HPDE6-E6E7 (cell line): Measurements from ENCODE around the gene MRPS25.

ENCODE experiments used
- DNase-seq: peaks from one replicate; pipeline ENCODE4 v3.0.0; 2011; ENCODE audit warnings: missing footprints; ENCODE audit errors: extremely low spot score

MRPS25 gene

DNA sequence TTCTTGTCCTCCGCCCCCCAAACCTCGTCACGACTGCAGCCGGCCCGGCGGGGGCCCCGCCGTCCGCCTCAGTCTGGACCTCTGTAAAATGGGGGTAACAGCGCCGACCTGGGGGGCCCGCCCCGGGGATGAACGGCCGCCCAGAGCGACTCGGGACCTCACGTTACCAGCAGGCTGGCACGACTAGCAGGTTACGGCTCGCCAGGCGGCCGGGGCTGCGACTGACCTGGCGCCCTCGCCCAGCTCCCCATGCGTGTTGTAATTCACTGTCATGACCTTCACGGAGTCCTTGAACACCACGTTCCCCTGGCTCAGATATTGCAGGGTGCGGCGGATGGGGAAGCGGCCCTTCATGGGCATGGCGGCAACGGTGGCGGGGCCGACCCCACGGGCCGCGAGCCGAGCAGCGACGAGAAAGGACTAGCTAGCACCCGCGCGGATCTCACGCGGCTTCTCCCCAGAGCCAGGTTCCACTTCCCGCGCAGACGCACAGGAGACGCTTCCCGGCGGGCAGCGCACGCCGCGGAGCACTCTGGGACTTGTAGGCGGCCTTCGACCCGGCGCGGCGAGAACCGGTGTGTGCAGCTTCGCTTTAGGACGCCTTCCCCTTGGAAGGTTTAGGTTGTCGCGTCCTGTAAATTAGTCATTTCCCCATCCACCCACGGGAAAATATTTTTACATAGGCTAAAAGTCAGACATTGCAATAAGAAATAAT lies at the start of gene MRPS25:
MRPS25 (minus strand) TSS at position 481 of the 715 bp plus-strand sequence; CDS start at position 360, 121 bp downstream.
- DNase-seq: peak; percentile 76

DNA sequence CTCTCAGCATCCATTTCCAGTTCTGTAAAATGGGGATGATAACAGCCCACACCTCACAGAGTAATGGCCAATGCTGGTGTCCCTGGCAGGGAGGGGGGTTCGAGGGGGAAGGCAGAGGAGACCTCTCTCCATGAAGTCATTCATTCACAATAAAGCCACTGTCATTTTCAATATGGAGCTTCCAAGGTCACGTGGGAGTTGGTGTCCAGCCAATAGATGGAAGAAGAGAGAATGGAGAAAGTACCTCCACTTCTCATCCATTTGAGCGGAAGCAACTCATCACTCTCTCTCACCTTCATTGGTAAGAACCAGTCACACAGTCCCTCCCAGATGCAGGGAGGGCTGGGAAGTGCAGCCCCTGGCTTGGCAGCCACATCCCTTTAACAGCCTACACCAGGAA lies 48.8 kb upstream of the MRPS25 start:
- DNase-seq: no peak

DNA sequence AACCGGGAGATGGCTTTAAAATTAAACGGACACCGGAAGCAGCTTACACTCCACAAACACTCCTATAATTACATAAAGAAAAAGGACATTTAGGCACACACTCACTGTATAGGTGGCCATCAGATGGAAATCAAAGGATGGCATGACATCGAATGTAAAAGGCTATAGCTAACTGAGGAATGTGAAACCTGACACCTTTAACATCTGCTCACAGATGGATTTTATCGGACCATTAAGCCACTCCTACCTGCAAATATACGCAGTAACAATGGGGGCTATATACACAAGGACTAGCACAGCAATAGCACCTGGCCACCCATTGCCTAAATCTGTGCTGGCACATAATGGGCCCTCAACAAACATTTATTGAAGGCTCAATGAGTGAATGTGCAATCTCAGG lies 48.4 kb upstream of the MRPS25 start:
- DNase-seq: no peak

DNA sequence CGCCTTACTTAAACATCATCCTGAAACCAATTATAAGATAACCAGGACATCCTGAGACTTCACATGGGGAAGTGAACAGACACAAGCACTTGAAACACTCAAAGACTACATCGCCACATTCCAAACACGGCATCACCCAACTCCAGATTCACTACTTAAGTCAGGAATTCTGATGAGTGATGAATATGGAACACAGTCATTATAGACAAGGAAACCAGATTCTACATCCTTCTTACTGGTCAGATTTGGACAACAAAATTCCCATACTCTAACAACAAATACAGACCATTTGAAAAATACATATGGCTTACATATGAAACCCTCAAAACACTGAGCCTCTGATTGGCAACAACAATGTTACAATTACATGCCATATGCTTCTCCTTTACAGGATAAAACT lies 46.9 kb upstream of the MRPS25 start:
- no peak for DNase-seq

DNA sequence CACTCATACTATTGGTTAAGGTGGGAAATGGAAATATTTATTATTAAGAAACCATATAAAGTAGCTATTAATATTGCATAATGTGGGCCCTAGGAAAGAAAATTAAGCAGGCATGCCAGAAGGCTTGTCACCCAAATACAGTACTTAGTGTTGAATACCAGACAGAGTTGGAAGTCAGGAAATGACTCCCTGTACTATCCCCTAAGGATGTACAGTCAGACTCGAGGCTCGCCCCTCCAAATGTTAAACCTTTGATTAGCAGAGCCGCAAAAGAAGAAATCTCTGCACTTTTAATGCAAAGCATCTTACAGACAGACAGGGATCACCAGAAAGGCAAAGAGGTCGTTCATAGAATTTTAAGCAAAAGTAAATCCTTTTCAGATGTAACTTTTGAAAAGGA lies 45.1 kb upstream of the MRPS25 start:
- DNase-seq: no peak

DNA sequence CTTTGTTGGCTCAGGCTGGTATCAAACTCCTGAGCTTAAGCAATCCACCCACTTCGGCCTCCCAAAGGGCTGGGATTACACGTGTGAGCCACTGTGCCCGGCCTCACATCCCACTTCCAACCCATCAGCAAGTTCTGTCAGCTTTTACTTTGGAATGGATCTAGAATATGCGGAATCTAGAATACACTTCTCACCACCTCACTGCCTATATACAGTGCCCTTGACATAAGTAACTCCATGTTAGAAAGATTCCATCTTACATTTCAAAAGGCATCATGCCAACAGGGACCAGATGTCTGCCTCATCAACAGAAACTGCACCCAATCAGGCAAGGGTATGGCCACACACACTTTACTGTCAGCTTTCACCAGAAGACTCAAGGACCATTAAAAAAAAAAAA lies 43.8 kb upstream of the MRPS25 start:
- no peak for DNase-seq

DNA sequence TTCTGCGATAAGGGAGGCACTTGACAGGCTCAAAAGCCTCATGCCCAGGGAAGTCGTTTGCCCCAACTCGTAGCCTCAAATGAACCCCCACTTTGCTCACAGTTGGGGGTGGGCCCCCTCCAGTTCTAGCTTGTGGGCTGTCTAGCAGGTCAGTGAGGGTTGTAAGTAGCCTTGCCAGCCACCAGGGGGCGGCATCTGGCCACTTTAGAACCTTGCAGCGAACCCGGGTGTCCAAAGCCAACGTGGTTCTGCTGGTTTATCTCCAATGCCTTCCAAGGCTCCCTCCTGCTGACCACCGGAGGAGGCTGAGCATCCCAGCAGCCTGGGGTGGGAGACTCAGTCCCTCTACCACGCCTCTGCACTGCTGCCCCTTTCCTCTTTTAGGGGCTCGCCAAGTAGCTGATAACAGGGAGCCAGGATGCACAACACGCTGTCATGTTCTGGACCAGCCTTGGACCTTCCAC lies 43.0 kb upstream of the MRPS25 start:
- peak; percentile 33 for DNase-seq

DNA sequence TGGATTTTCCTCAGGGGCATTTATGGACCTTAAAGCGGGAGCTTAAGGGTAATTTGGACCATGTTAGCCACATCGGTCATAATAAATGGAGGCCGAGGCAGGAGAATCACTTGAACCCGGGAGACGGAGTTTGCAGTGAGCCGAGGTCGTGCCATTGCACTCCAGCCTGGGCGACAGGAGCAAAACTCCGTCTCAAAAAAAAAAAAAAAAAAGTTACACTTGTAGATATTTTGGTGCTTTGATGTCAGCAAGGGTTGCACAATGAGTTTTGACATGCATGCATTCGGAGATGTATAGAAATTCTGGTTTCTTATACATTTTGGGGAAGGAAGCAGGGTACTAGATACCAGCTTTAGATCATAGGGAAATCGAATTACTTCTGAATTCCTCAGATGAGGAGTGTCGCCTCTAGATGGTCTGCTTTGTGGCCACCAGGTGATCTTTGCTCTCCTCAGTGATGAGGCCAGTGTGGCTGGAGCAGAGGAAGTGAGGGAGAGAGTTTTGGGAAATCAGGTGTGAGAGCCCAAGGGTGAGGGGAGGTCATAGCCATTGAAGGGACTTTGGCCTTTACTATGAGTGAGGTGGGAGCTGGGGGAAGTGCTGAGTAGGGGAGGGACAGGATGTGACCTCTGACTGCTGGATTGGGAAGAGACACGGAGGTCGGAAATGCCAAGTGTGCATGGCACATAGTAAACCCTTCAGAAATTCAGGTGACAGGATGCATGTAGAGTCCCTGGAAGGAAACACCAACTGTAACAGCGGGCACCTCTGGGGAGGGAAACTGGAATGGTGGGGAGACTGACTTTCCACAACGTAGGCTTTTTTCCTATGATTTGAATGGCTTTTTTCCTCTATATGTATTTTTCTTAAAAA lies 42.2 kb upstream of the MRPS25 start:
- no peak for DNase-seq

DNA sequence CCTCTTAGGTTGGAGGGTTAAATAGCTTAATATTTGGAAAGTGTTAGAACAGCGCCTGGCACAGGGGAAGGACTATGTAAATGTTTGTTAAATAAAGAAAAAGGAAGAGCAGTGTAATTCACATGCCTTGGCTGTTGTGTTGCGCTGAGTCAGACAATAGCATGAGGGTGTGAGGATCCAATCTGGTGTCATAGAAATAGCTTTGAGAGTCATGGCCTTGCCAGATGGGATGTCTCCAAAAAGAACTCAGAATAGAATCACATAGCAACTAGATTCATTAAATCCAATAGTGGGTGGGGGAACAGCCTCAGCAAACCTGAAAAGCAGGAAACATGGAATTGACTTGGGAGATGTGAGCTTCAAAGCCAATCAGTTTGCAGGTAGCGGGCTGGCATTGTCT lies 37.7 kb upstream of the MRPS25 start:
- no peak for DNase-seq

DNA sequence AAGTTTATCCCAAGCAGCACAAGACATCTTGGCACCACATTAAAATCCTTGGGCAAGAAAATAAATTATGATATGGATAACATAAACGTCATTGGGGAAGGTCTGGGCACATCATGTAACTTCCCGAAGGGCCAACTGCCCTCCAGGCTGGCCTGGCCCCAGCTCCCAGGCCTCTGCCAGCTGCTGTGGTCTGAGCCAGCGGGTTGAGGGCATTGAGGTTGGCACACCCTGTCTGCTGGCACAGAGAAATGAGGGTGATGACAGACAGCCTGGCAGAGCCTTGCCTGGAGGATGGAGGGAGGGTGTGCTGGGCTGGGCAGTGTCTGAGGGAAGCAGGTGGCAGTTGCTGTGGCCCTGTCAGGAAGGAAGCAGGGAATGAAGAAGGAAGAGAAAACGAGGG lies 37.1 kb upstream of the MRPS25 start:
- DNase-seq: no peak

DNA sequence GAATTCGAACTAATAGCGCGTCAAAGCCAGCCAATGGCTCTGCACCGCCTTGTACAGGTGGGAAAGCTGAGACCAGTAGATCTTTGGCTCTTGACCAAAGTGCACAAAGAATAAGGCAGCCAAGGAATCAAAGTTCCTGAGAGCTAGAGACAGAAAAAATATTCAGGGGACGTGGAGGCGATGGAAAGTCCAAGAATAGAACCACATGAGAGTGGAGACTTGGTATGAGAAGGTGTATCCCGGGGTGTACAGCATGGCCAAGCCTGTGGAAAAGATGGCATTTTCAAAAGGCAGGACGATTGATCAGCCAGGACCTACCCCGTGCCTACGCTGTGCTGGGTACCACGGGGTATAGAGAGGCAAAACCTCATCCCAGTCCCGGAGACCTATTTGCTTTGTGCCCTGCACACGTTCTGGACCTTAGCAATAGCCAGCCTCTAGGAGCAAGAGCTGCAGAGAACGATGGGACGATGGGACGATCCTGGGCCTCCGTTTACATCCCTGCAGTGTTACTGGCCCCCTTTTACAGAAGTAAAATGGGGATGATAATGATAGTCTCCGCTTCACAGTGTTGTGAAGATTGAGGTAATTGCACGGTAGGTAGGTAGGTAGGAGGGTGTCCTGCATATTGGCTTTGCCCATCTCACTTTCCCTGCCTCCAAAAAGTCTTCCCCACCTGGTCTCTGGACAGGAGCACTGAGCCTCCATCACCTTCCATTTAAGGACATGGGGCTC lies 34.4 kb upstream of the MRPS25 start:
- no peak for DNase-seq

DNA sequence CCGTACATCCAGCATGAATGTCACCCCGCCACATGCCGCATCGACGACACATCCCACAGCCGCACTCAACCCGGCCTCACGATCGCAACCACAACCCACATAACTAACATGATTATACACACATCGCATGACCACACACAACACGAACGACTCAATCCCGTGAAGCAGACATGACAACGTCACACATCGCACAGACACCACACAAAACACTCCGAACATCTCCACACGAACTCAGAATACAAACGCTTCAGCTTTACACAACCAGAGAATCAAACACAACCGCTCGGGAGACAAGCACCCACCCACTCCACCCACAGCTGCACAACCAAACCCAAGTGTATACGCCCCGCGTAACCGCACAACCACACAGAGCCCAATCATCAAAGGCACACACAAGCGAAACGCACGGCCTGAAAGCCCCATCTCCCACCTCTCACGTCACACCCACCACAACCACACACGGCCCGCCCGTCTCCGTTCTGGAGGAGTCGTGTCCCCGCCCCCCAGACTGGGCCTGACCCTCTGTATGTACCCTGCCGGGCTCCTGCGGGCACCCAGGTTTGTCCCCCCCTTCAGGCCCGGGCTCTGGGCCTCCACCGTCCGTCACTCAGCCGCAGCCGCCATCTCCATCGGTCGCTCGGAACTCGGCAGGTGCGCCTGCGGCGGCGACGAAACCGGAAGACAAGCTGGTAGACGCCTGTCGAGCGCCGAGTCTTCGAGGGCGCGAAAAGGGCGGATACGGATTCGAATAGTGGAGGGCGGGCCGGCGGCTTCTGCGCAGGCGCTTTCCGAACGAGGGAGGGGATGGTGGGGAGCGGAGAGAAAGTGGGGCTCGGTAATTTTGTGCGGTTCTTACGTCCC lies 33.6 kb upstream of the MRPS25 start, which contains the start of gene RBSN:
RBSN (minus strand) TSS at position 646 of the 861 bp plus-strand sequence. CDS start 3,028 bp downstream, outside the sequence.
- DNase-seq: peak; percentile 53

DNA sequence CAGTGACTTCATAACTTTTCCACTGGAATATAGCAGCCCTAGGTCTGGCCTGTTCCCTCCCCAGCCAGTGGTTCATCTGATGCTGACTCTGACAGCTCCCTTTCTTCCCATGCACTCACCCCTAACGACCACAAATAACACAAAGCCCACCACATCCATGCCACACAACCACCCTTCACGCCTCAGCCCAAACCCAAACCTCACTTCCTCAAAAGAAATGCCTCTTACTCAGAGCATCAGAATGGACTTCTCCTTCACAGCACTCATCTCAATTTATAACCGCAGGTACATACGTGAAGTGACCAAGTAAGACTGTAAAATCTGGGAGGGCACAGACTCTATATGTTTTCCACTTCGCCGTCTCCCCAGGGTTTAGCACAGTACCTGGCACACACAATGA lies 32.8 kb upstream of the MRPS25 start:
- DNase-seq: no peak

DNA sequence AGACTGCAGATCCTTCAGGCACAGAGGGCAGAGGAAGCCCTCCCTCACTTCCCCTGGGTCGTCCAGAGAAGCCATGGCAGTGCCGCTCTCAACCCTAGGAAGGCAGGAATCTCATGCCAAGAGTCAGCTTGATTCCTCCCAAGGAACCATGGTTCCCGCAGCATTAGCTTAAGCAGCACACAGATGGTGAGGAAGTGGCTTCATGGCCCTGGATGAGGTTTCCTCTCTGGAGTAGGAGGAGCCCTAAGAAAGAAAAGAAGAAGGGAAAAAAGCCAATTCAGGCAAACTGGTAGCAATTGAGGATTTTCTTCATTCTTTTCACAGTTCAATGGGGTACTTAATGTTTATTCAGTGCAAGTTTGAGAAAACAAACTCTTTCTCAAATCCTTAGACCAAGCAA lies 30.9 kb upstream of the MRPS25 start:
- DNase-seq: no peak

DNA sequence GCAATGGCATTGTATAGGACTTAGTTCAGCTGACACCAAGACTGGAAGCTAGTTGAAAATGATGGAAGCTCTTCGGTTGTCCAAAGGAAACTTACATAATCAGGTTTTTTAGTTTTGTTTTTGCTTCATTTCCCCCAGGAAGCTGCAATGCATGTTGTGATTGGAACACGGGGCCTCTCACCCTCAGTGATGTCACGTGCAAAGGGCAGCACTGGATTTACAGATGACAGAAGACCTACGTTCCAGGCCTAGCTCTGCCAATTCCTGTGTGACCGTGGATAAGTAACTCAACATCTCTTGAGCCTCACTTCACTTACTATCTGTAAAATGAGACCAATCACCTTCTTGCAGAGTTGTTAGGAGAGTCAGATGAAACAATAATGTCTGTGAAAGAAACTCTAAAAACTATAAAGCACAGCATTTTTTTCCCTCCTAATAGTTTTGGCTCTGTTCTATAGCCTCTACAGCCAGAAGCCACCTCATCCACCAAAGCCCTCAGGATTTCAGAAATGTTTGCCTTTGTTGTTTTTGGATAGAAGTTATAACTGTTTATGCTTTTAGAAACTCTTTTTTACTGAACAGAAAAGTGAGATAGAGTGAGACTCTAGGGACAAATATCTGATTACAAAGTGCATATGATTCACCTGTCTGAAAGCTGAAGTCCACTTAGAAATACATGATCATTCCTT lies 29.2 kb upstream of the MRPS25 start:
- no peak for DNase-seq

DNA sequence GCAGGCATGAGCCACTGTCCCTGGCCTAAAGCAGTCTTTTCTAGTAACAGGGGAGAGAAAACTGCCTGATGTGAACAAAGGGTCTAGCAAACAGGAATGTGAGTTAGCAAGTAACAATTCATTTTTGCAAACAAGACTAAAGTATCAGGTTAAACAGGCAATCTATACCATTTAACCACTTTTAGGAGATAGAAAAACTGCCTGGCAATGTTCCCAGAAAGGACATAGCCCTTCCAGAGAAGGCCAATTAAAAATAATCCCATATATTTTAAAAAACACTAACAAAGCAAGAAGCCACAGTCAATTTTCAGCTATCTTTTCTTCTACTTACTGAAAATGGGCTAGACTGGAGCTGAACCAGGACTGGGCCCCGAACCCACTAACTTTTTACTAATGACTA lies 27.6 kb upstream of the MRPS25 start:
- no peak for DNase-seq

DNA sequence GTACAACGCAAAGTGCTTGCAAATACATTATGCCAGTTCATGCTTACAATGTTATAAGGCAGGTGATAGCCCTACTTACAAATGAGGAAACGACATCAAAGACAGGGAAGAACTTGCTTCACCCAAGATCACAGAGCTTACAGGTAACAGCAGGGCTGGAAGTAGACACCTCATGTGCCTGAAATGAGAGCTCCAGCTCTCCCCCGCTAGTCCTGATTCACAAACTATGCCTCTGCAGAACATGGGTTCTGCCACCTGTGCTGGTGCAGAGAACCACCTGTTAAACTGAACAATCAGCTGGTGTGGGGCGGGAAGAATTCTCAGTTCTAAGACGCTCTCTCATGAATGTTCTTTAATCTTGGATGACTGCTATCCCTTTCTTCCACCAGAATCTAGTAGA lies 26.5 kb upstream of the MRPS25 start:
- DNase-seq: no peak

DNA sequence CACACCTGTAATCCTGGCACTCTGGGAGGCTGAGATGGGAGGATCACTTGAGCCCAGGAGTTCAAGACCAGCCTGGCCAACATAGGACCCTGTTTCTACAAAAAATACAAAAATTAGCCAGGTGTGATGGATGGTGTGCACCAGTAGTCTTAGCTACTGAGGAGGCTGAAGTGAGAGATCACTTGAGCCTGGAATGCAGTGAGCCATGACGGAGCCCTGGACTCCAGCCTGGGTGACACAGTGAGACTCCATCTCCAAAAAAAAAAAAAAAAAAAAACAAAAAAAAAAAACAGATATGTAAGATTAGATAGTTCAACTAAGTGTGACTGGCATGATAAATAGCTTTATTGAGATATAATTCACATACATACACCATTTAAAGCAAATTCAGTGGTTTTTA lies 24.1 kb upstream of the MRPS25 start:
- DNase-seq: no peak

DNA sequence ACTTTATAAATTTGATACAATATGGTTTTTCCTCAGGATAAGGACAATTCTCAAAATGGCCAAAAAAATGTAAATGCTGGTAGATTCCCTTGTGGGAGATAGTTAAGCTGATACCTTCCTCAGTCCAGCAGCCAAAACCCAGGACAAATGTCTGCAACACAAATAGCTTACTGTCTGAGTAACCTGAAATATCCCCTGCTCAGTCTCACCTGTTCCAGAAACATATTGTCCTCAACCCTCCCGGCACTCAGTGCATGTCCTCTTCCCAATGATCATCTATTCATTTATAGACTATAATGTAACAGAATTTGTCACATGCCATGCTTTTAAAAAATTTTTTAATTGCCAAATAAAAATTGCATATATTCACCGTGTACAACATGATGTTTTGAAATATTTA lies 21.6 kb upstream of the MRPS25 start:
- DNase-seq: no peak

DNA sequence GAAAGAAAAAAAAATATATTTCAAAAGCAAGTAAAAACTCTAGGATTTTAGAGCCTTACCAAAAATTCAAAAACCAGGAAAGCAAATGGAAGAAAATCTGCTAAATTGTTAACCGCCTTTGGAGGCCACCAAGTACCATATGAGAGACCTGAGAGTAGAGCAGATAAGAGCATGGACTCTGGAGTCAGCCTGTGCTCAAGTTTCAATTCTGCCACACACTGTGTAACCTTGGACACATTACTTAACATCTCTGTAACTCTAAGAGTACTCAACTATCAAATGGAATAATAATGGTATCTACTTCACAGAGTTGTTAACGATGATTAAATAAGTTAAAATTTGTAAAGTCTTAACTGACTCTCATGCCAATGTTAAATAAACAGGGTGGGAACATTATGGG lies 21.1 kb upstream of the MRPS25 start:
- DNase-seq: no peak

DNA sequence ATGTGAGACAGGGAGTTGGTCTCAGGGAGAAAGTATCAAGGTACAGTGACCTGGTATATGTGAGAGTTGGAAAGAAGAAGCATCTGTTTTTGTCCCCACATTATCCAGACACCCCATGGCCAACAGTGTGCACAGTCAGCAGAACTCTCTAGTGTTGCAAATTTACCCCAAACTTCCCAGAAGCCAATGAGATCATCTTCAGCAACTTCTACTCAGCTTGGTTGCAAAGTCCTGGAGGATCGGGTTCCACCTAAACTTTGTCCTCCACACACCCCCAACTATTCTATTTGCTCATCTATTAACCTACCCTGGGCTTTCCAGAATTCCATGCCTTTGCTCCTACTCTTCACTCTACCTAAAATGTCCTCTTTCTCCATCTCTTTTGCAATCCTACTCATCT lies 18.1 kb upstream of the MRPS25 start:
- no peak for DNase-seq
